ENCODE data around the gene PLXNA4.

The PLXNA4 gene

GRCh38 chr7:132158166-132158565 lies 418.1 kb downstream of the PLXNA4 start:
- no peak for FAIRE-seq

- no peak for FAIRE-seq
Measured at GRCh38 chr7:132155715-132156114, 420.6 kb downstream of the PLXNA4 start.

DNA sequence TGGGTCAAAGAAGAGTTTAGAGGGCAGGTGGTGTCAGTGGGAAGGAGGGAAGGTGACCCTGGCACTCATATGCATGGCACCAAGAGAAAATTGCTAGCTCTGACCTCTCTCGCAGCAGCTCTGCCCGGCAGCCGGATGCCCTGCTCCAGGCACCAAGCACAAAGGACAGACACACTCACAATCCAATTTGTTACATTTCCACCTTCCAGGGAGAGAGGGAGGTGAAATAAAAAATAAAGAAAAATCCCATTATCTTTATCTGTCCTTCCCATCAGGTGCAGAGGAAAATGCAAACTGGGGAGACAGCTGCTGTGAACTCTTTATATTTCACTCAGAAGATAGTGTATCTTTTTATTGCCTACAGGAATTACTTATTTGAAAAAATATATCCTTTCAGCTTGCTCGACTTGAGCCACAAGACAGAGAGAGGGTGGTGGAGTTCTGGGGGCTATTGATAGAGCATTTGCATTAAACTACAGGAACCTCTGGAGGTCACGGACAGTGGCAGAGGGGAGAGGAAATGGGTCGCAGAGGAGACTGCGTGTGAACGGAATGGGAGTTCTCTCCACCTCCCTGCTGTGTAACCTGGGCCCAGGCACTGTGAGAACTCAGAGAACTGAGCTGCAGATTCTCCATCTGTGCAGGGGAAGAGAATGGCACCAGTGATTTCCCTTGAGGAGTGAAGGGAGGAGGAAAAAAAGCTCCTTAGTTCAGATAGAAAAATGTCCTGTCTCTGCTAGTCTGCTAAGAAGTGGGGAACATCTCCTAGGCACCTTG lies 421.4 kb downstream of the PLXNA4 start:
- no peak for FAIRE-seq

DNA sequence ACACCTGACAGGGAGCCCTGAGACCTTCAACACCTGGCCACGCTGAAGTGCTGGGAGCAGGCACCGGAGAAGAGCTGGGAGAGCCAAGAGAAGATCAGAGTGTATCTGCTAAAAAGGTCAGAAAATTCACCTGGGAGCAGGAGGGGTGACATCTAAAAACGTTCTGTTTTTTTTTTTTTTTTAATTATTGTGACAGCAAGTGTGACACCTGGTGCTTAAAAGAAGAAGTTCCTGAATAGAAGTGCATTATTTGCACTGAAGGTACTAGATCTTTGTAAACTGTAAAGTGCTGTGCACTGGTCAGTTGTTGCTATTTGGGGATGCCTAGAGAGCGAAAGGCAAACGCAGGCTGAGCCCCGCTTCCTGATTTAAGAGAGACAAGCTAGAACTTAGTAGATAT lies 422.0 kb downstream of the PLXNA4 start:
- FAIRE-seq: no peak

DNA sequence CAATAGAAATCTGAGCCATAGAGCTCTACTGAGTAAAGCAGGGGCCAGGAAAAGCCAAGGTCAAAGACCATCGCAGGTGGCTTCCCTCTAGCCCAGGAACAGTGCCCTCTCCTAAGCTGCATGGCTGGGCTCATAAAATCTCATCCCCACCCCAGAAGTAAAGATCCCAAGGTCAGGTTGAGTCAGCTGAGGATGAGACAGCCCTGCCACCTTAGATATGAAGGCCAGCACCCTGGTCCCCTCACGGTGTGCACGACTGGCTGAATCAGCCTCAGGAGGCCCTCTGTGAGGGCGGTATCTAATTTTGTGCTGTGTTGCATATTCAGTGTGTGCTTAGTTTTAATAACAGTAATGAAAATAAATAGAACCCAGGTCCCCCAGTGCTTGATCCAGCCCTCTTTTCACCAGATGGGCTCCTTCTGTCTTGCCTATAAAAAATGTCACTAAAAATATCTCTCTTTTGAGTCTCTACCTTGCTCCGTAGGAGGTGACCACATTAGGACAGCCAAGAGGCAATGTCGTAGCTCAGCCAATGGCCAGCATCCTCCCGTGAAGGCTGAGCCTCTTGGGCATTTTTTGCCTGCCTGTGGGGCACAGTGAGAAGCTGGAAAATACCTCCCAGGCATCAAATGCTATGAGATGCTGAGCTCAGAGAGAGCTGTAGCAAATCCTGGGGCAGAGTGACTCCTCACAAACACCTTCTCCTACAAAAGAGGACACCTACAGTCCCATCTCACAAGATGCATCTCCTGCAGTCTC lies 424.0 kb downstream of the PLXNA4 start:
- no peak for FAIRE-seq

GRCh38 chr7:132150711-132151110 lies 425.6 kb downstream of the PLXNA4 start:
- no peak for FAIRE-seq

DNA sequence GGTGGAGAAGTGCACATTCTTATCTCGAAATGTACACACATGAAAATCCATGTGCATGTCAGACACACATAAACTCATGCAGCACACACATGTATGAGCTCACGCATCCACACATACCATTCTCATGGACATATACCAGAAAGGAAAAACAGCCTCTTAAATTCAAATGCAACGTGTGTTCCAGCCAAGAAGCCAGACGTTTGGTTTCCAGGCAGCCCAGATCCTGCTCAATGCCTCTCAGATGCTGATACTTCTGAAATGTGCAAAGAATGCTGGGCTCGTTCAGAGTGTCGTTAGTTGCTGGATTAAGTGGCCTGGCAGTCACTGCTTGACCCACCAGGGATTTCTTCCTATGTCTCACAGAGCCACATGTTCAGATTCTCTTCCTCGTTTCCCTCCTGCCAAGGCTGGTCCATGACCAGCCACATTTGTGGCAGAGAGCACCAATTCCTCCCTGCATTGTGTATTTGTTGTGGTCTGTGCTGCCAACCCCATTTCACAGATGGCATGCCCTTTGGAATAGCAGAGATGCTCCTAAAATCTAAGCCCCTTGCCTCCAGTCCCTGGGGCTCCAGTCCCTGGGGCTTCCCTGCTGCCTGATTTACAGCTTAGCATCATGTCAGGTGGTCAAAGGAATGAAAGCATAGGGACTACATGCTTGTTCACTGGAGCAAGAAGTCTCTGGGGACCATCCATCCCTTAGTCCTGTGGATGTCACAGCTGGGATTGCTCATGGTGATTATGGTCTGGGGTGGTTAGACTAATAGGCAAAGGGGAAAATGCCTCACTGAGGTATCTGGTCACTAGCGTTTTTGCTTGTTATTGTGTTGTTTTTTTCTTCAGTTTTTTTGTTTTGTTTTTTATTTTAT lies 426.6 kb downstream of the PLXNA4 start:
- FAIRE-seq: no peak

- no peak for FAIRE-seq
Measured at GRCh38 chr7:132148876-132149275, 427.4 kb downstream of the PLXNA4 start.

DNA sequence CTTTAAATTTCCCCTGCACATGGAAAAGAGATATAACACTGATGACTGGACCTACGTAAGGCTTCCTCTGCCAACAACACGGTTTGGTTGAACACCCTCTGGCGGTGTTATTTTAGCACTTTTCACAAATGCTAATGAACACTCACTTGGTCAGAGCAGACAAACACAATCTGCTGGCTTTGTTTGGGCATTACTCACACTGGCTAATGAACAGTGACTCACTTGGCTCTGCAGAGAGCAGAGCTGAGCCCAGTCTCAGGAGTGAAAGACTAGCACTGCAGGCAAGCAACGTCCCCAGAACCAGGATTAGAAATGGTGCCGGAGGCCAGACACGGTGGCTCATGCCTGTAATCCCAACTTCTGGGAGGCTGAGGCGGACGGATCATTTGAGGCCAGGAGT lies 430.8 kb downstream of the PLXNA4 start:
- FAIRE-seq: no peak

DNA sequence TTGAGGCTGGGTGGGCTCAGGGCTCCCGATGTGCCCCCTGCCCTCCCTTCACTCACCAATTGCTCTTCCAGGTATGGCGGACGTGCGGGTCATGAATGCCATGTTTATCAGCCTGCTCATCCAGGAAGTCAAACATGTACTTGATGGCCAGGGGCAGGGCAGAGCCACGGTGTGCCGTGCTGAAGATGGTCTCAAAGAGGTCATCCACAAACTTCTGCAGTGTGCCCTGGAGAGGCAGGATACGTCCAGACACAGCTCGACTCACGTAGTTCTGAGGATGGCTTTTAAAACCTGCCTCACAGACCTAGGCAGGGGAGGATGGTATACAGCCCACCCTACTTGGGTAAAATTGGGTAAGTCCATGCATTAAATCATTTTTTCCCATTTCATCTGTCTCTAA lies 431.2 kb downstream of the PLXNA4 start:
- FAIRE-seq: no peak

DNA sequence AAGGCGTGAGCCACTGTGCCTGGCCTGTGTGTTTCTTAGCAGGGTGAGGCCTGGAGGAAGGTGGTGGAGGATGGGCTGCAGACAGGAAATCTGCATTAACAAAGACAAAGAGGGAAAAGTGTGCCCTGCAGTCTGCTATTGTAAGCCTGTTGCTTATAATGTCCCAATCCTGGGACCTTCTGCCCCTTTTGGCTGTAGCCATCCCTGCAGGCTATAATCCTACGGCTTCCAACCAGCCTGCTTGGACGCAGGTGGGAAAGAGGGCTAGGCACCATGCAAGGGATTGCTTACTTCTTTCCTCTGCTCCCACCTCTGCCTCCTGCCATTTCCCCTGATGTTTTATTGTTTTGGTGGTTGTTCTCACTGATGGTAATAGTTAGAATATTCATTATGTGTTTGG lies 434.3 kb downstream of the PLXNA4 start:
- no peak for FAIRE-seq

- no peak for FAIRE-seq
Measured at GRCh38 chr7:132141109-132141508, 435.2 kb downstream of the PLXNA4 start.

- no peak for FAIRE-seq
Measured at GRCh38 chr7:132140341-132140740, 435.9 kb downstream of the PLXNA4 start.

- FAIRE-seq: no peak
Measured at GRCh38 chr7:132138817-132139216, 437.5 kb downstream of the PLXNA4 start.

DNA sequence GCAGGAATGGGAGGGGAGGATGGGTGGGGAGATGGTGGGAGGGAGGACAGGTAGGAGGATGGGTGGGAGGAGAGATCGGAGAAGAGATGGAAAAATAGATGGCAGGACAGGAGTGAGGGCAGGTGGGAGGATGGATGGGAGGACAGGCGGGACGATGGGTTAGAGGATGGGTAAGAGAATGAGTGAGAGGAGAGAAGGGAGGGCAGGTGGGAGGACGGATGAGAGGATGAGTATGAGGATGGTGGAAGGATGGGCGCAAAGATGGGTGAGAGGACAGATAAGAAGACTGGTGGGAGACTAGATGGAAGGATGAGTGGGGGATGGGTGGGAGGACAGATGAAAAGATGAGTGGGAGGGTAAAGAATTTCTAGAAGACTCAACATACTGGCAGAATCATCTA lies 438.6 kb downstream of the PLXNA4 start:
- no peak for FAIRE-seq

- FAIRE-seq: no peak
Measured at GRCh38 chr7:132135746-132136385, 440.4 kb downstream of the PLXNA4 start.

DNA sequence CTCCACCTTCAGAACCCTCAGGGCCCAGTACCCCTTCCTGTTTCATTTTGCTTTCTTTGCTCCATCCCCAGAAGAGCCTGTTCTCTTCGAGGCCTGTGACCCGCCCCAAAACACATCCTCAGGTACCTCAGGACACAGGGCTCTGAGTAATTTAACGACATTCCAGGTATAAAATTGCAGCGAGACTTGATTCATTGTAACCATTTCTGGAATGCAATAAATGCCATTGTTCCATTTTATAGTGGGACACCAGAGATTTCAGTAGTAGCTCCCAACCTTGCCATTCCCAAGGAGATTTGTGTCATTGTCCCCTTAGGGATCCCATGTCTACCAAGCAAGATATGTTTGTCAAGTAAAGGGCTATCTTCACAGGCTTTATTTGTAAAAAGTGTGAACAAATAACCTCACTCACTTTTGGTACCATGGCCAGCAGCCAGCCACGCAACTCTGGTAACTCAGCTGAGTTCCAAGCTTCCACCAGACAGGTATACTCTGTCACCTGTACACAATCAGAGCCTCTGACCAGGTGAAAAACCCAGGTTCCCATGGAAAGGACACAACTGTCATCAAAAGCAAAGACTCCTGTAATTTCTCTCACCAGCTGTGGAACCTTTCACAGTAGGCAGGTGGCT lies 441.3 kb downstream of the PLXNA4 start:
- FAIRE-seq: no peak

GRCh38 chr7:132133501-132133900 lies 442.8 kb downstream of the PLXNA4 start:
- no peak for FAIRE-seq

GRCh38 chr7:132131196-132131595 lies 445.1 kb downstream of the PLXNA4 start:
- FAIRE-seq: no peak

DNA sequence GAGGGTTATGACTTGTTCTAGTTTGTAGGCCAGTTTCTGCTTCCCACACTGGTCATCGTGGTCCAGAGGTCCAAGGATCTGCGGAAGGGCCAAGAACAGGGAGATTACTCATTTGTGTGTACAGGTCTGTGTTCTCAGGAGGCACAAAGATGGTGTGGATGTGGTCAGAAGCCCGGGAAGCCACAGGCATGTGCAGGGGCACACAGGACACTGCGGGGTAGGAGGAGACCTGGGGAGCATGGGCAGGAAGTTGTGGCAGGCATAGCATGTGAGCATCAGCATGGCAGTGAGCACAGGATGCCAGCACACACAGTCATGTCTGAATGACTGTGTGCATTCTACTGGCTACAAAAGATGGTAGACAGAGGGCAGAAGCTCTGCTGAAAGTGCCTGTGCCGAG lies 445.8 kb downstream of the PLXNA4 start:
- FAIRE-seq: no peak

DNA sequence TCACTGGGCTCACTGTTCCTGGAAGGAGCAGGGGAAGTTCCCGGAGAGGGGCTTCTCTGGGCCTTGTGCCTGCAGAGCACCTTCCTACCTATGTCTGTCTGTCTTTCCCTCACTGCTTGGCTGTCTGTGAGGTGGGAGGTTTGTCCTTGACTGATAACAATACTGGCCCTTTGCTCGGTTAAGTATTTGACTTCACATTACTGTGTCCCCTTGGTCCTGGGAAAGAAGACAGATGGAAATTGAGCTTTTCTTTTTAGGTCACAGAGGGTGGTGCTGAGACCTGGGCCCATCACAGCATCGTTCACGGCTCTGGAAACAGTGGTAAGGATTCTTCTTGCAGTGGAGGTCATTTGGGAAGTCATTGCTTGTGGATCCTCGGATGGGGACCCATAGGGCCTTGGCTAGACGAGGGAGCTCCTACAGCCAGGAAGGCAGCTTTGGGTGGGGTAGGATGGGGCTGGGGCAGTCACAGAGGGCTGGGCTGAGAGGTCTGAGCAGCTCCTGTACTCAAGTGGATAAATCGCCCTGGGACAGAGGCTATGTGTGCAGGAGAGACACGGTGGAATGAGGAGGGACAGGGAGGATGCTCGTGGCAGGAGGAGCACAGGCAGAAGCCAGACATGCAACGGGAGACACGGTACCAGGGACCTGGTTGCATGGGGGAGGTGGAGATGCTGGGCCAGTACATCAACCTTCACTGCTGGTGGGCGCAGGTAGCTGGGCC lies 450.2 kb downstream of the PLXNA4 start:
- no peak for FAIRE-seq

- FAIRE-seq: no peak
Measured at GRCh38 chr7:132125096-132125495, 451.2 kb downstream of the PLXNA4 start.
